ENCODE results near the gene ANKS1A.
"Not testable (repeated sequence)": the region's sequence is repeated elsewhere in the genome, so short reads cannot be mapped to it uniquely, and the experiment has no call there.

ANKS1A gene

GRCh38 chr6:35093118-35093445 lies 204.0 kb downstream of the ANKS1A start:
- DNase-seq (ENCODE audit: low read depth in 2 of 3, low spot score in 2 of 3): no peak

GRCh38 chr6:35093783-35094182 lies 204.7 kb downstream of the ANKS1A start:
- no peak for DNase-seq (ENCODE audit: low read depth in 2 of 3, low spot score in 2 of 3)

GRCh38 chr6:35094183-35094582 lies 205.1 kb downstream of the ANKS1A start:
- no peak for DNase-seq (ENCODE audit: low read depth in 2 of 3, low spot score in 2 of 3)

GRCh38 chr6:35096129-35096862 lies 207.2 kb downstream of the ANKS1A start:
- no peak for DNase-seq (ENCODE audit: low read depth in 2 of 3, low spot score in 2 of 3)

- DNase-seq (ENCODE audit: low read depth in 2 of 3, low spot score in 2 of 3): no peak
Measured at GRCh38 chr6:35099116-35099515, 210.1 kb downstream of the ANKS1A start.

- DNase-seq (ENCODE audit: low read depth in 2 of 3, low spot score in 2 of 3): no peak
Measured at GRCh38 chr6:35105078-35105477, 216.0 kb downstream of the ANKS1A start.

GRCh38 chr6:35106061-35106460 lies 217.0 kb downstream of the ANKS1A start:
- DNase-seq (ENCODE audit: low read depth in 2 of 3, low spot score in 2 of 3): not testable (repeated sequence)

- DNase-seq (ENCODE audit: low read depth in 2 of 3, low spot score in 2 of 3): not testable (repeated sequence)
Measured at GRCh38 chr6:35107208-35107607, 218.2 kb downstream of the ANKS1A start.

GRCh38 chr6:35107761-35108160 lies 218.7 kb downstream of the ANKS1A start:
- DNase-seq (ENCODE audit: low read depth in 2 of 3, low spot score in 2 of 3): not testable (repeated sequence)

GRCh38 chr6:35108309-35108885 lies 219.3 kb downstream of the ANKS1A start:
- no peak for DNase-seq (ENCODE audit: low read depth in 2 of 3, low spot score in 2 of 3)

GRCh38 chr6:35120746-35121145 lies 231.7 kb downstream of the ANKS1A start:
- DNase-seq (ENCODE audit: low read depth in 2 of 3, low spot score in 2 of 3): no peak

- no peak for DNase-seq (ENCODE audit: low read depth in 2 of 3, low spot score in 2 of 3)
Measured at GRCh38 chr6:35124356-35124755, 235.3 kb downstream of the ANKS1A start.

GRCh38 chr6:35128042-35128441 lies 239.0 kb downstream of the ANKS1A start:
- no peak for DNase-seq (ENCODE audit: low read depth in 2 of 3, low spot score in 2 of 3)

- no peak for DNase-seq (ENCODE audit: low read depth in 2 of 3, low spot score in 2 of 3)
Measured at GRCh38 chr6:35128496-35128895, 239.4 kb downstream of the ANKS1A start.

- no peak for DNase-seq (ENCODE audit: low read depth in 2 of 3, low spot score in 2 of 3)
Measured at GRCh38 chr6:35136185-35136584, 247.1 kb downstream of the ANKS1A start.

GRCh38 chr6:35138191-35138590 lies 249.1 kb downstream of the ANKS1A start:
- not testable (repeated sequence) for DNase-seq (ENCODE audit: low read depth in 2 of 3, low spot score in 2 of 3)

GRCh38 chr6:35139470-35139869 lies 250.4 kb downstream of the ANKS1A start:
- DNase-seq (ENCODE audit: low read depth in 2 of 3, low spot score in 2 of 3): no peak

- no peak for DNase-seq (ENCODE audit: low read depth in 2 of 3, low spot score in 2 of 3)
Measured at GRCh38 chr6:35139924-35140638, 251.0 kb downstream of the ANKS1A start.

GRCh38 chr6:35140639-35141006 lies 251.6 kb downstream of the ANKS1A start:
- no peak for DNase-seq (ENCODE audit: low read depth in 2 of 3, low spot score in 2 of 3)
